Hypothalamus (tissue), 51 donors: ENCODE data around the gene ARFRP1.

Experiments
- DNase-seq, 51 donors: peaks; one replicate each; lab custom pipeline; 2025; lab: John Stamatoyannopoulos, UW

ARFRP1 gene

DNA sequence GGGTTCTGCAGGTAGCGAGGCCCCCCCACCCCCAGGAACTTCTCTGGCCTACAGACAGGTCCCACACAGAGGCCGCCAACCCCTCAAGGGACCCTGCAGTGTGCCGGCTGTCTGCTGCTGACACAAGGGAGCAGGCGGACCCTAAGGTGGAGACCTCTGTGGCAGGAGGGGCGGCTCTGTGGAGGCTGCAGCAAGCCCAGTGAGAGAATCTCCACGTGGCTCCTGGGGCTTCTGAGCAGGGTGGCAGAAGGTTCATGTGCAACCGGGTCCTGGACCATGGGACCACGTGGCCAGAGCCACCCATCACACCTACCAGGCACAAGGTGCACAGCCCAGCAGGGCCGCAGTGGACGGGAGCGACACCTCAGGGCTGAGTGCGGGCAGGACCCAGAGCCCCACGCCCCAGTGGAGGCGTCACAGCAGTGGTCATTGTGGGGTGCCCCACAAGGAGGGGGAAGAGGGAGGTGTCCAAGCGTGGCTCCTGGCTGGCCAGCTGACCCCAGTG, 4.3 kb downstream of the ARFRP1 start:
- no peak for DNase-seq

DNA sequence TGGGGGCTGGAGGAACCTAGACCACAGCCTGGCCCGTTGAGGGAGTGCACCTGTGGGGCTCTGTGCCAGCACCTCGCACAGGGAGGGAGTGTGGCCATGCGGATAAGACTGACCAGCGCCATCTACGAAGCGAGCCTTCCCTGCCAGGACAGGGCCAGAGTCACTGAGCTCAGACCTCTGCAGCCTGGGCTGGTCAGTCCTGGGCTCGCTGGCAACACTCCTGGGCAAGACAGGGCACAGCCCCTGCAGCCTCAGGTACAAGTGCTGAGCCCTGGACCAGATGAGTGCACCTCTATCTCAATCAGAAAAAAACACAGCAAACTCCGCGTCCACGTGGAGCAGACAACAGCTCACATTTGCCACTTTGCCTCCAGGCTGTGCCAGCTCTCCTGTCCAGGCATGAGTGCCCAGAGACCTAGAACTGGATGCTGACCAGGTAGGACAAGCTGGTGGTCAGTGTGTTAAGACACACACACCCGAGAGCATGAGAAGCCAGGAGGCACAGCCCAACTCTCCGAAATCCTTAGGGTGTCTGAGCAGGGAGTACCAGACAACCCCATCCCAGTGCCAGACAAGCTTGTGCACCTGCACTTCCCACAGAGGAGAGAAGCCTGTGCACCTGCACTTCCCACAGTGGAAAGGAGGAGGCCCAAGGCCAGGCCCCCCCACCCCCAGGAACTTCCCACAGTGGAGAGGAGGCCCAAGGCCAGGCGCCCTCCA, 4.9 kb downstream of the ARFRP1 start:
- no peak for DNase-seq

DNA sequence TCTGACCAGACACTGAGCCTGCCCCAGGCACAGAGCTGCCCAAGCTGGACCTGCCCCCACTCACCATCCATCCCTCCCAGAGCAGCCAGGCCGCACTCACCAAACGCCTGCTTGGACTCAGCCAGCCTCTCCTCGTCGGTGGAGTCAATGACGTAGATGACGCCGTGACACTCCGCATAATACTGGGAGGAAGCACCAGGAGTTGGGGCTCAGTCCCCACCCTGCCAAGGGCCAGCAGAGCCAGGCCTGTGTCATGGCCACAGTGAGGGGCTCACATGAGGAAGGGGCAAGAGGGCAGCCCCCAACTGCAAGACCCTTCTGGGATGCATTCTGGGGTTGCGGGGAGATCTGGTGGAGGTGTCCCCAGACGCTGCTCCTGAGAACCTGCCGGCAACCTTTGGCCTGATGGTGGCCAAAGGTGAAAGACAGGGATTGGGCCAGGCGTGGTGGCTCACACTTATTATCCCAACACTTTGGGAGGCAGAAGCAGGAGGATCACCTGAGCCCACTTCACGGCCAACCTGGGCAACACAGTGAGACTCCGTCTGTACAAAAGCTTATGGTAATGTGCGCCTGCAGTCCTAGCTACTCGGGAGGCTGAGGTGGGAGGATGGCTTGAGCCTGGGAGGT, 5.6 kb downstream of the ARFRP1 start:
- no peak for DNase-seq

GRCh38 chr20:63701329-63702035, 6.3 kb downstream of the ARFRP1 start:
- no peak for DNase-seq

GRCh38 chr20:63701051-63701328, 6.8 kb downstream of the ARFRP1 start:
- no peak for DNase-seq

GRCh38 chr20:63700199-63701050, 7.4 kb downstream of the ARFRP1 start:
- DNase-seq = no peak

DNA sequence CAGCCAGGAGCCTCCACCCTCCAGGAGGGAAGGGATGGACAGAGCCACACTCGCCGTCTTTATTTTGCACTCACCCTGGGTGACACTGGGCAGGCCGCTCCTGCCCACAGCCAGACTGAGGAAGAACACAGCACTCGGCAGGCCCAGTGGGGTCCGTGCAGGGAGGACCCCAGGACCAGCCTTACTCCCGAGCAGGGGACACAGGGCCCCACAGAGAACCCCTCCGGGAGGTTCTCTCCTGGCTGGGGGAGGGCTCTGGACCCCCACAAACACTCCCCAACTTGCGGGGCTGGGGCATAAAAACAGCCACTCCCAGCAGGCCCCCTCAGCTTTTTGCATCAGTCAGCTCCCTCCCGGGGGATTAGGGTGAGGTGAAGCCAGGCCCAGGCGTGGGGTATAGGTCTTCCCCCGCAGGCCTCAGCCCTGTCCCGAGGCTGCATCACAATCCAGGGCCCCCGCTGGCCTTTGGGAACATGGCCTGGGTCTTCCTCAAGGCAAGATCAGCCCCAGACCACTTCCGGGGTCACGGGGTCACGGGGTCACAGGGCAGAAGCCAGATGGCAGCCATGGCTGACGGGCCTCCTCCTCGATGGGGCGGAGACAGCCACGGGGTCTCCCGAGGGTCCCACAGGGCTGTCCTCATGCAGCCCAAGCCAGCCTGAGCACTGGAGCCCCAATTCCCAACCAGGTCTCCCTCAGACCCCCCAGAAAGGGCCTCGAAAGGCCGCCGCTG, 8.1 kb downstream of the ARFRP1 start:
- no peak for DNase-seq

DNA sequence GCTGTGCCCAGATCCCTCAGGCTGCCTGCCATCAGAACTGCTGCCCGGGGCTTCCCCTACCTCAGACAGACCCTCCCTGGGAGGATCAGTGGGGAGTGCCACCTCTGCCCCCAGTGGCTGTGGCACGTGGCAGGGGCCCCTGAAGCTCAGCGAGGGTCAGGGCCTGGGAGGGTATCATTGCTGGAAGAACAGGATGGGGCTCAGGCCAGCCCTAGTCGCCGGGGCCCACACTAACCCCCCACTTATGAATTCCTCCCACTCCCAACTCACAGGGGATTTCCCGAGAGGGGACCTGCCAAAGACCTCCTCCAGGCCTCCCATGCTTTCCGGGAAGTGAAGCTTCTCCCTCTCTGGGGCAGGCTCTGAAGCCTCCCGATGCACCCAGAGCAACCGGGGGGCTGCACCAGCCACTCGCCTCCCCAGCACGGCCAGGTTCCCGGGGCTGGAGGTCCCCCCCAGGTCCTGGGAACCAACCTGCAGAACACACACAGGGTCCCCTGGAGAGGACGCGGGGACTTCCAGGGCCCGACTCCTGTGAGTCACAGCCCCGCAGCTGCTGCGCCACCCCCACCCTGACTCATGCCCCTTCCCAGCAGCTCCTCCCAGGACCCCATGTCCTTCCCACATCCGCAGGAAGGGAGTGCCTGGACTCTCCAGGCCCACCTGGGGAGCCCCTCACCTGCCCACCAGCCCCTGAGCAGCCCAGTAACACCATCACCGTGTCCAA, 8.9 kb downstream of the ARFRP1 start:
- DNase-seq = peak in 1 of 51 donors; percentile 38

GRCh38 chr20:63697868-63698545, 9.8 kb downstream of the ARFRP1 start:
- DNase-seq = no peak

- DNase-seq = no peak
Observed at GRCh38 chr20:63697357-63697867, 10.4 kb downstream of the ARFRP1 start.

DNA sequence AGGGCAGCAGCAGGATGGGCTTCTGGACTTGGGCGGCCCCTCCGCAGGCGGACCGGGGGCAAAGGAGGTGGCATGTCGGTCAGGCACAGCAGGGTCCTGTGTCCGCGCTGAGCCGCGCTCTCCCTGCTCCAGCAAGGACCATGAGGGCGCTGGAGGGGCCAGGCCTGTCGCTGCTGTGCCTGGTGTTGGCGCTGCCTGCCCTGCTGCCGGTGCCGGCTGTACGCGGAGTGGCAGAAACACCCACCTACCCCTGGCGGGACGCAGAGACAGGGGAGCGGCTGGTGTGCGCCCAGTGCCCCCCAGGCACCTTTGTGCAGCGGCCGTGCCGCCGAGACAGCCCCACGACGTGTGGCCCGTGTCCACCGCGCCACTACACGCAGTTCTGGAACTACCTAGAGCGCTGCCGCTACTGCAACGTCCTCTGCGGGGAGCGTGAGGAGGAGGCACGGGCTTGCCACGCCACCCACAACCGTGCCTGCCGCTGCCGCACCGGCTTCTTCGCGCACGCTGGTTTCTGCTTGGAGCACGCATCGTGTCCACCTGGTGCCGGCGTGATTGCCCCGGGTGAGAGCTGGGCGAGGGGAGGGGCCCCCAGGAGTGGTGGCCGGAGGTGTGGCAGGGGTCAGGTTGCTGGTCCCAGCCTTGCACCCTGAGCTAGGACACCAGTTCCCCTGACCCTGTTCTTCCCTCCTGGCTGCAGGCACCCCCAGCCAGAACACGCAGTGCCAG, 11.0 kb downstream of the ARFRP1 start, which contains the start of gene TNFRSF6B:
TSS of gene TNFRSF6B (plus strand) at position 25 of the 729 bp plus-strand sequence. CDS start at position 141, 116 bp downstream.
- DNase-seq = no peak

DNA sequence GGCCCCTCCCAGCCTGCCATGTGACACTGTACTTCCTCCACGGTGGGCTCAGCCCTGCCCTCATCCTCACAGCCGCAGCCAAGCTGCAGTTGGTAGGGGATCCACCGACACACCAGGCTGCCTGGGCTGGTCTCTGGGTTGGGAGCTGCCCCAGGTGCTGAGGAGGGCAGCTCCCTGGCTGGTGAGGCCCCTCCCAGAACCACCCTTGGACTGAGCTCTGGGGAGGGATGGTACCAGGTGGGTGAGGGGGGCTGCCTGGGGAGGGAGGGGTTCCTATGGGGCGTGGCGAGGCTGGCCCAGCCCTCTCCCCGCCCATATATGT, 11.5 kb downstream of the ARFRP1 start:
- no peak for DNase-seq

GRCh38 chr20:63695424-63696305, 12.1 kb downstream of the ARFRP1 start:
- DNase-seq = no peak

DNA sequence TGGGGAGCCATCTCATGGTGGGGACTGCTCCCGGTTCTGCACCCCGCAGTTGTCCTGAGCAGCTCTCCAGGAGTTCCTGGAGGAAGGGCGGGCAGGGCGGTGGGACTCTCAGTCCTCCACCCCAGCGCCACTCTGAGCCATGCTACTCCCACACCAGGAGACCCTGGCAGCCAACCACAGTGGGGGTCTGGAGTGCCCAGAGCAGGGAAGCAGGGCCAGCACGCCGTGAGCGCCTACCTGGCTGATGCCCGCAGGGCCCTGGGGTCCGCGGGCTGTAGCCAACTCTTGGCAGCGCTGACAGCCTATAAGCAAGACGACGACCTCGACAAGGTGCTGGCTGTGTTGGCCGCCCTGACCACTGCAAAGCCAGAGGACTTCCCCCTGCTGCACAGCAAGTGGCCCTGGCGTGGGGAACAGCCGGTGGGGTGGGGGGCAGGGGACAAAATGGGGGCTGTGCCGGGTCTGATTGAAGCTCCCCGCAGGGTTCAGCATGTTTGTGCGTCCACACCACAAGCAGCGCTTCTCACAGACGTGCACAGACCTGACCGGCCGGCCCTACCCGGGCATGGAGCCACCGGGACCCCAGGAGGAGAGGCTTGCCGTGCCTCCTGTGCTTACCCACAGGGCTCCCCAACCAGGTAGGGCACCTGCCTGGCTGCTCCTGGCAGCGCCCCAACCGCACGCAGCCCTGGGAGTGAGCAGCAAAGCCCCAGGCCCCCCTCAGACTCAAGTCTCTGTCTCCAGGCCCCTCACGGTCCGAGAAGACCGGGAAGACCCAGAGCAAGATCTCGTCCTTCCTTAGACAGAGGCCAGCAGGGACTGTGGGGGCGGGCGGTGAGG, 13.0 kb downstream of the ARFRP1 start:
- no peak for DNase-seq

- no peak for DNase-seq
Observed at GRCh38 chr20:63693733-63694583, 13.8 kb downstream of the ARFRP1 start.
